ENCODE measurements around the gene PCMT1.

DNA sequence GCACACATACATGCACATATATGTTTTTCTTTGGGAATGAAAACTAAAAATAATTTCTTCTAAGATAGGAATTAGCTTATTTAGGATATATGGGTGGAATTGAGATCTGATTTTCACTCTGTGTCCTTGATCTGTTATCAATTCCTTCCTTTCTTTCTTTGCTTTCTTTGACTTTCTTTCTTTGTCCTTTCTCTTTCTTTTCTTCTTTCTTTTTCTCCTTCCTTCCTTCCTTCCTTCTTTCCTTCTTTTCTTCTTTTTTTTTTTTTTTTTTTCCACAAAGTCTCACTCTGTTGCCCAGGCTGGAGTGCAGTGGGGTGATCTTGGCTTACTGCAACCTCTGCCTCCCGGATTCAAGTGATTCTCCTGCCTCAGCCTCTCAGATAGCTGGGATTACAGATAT lies 28.1 kb downstream of the PCMT1 start:
- TF ChIP-seq, protein P1, sequence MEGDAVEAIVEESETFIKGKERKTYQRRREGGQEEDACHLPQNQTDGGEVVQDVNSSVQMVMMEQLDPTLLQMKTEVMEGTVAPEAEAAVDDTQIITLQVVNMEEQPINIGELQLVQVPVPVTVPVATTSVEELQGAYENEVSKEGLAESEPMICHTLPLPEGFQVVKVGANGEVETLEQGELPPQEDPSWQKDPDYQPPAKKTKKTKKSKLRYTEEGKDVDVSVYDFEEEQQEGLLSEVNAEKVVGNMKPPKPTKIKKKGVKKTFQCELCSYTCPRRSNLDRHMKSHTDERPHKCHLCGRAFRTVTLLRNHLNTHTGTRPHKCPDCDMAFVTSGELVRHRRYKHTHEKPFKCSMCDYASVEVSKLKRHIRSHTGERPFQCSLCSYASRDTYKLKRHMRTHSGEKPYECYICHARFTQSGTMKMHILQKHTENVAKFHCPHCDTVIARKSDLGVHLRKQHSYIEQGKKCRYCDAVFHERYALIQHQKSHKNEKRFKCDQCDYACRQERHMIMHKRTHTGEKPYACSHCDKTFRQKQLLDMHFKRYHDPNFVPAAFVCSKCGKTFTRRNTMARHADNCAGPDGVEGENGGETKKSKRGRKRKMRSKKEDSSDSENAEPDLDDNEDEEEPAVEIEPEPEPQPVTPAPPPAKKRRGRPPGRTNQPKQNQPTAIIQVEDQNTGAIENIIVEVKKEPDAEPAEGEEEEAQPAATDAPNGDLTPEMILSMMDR (conservative IDR thresholded peaks at IDR 0.05; ENCODE audit: low read depth, low read length): no peak
- no peak for TF ChIP-seq EZH2 (IDR thresholded peaks at IDR 0.05; ENCODE audit: borderline replicate concordance, low read depth, low read length, poor library complexity, severe bottlenecking)

All from A673 (cell line).